SU-DHL-6 (cell line): ENCODE data around the gene CGB7.

Experiments
- H2AFZ ChIP-seq: fragments of 200-600 bp; sonication (generic); 2 replicates; pipeline ENCODE4 v1.6.1; 2014; ENCODE audit warnings: low read depth, mild to moderate bottlenecking, moderate library complexity, mixed read lengths, antibody characterized with exemption, low read length; ENCODE audit not compliant: severe bottlenecking
- H3F3A ChIP-seq: fragments of 200-600 bp; shearing (Covaris generic); 2 replicates; pipeline ENCODE4 v1.6.0; 2016; ENCODE audit warnings: antibody characterized with exemption, mild to moderate bottlenecking; ENCODE audit not compliant: insufficient read depth
- H3K27ac ChIP-seq: fragments of 200-600 bp; sonication (generic); 2 replicates; pipeline ENCODE4 v1.5.1; 2016; ENCODE audit warnings: low read depth, mild to moderate bottlenecking, low read length, moderate library complexity, mixed read lengths
- H3K27me3 ChIP-seq: fragments of 200-600 bp; sonication (generic), shearing (Covaris generic); 2 replicates; pipeline ENCODE4 v1.6.0; 2014; ENCODE audit warnings: mild to moderate bottlenecking, low read length
- H3K36me3 ChIP-seq: fragments of 200-600 bp; sonication (generic); 2 replicates; pipeline ENCODE4 v1.6.1; 2014; ENCODE audit warnings: mild to moderate bottlenecking, low read length, mixed read lengths
- H3K4me2 ChIP-seq: fragments of 300-600, 200-600 bp; shearing (Covaris generic), sonication (generic); 2 replicates; pipeline ENCODE4 v1.6.0; 2014; ENCODE audit warnings: low read length, low read depth, mild to moderate bottlenecking; ENCODE audit not compliant: poor library complexity, severe bottlenecking
- H3K4me3 ChIP-seq: fragments of 200-600 bp; sonication (generic); 2 replicates; pipeline ENCODE4 v1.5.1; 2014; ENCODE audit warnings: antibody characterized with exemption, low read length, mild to moderate bottlenecking, mixed read lengths; ENCODE audit not compliant: insufficient read depth, poor library complexity, severe bottlenecking
- H3K79me2 ChIP-seq: fragments of 200-600 bp; sonication (generic); 2 replicates; pipeline ENCODE4 v1.6.1; 2014; ENCODE audit warnings: mild to moderate bottlenecking, low read length, moderate library complexity; ENCODE audit not compliant: insufficient read depth
- H3K9ac ChIP-seq: fragments of 200-600 bp; sonication (generic); 2 replicates; pipeline ENCODE4 v1.7.0; 2014; ENCODE audit warnings: mild to moderate bottlenecking, low read length
- H3K9me2 ChIP-seq: fragments of 200-600 bp; sonication (generic); replicated peaks from 2 replicates; pipeline ENCODE4 v1.6.1; 2014; ENCODE audit warnings: low read length; ENCODE audit not compliant: insufficient read depth
- H3K9me3 ChIP-seq: fragments of 200-600 bp; sonication (generic); 2 replicates; pipeline ENCODE4 v1.6.1; 2014; ENCODE audit warnings: low read length, mixed read lengths; ENCODE audit not compliant: insufficient read depth
- H4K20me1 ChIP-seq: fragments of 200-600 bp; sonication (generic); 2 replicates; pipeline ENCODE4 v1.6.1; 2014; ENCODE audit warnings: low read depth, mild to moderate bottlenecking, antibody characterized with exemption, low read length, moderate library complexity, mixed read lengths
- CTCF ChIP-seq: fragments of 200-600 bp; sonication (generic); IDR thresholded peaks from one replicate; pipeline ENCODE4 v1.5.1; 2017; ENCODE audit warnings: antibody characterized with exemption, mild to moderate bottlenecking, low read length, moderate library complexity; ENCODE audit not compliant: insufficient read depth, poor library complexity, severe bottlenecking
- EZH2phosphoT487 ChIP-seq: fragments of 200-600 bp; sonication (generic), shearing (Covaris generic); conservative IDR thresholded peaks from 2 replicates; pipeline ENCODE4 v1.6.1; 2018; ENCODE audit warnings: mild to moderate bottlenecking, antibody characterized with exemption, low read length, moderate library complexity, mixed read lengths

CGB7 gene

DNA sequence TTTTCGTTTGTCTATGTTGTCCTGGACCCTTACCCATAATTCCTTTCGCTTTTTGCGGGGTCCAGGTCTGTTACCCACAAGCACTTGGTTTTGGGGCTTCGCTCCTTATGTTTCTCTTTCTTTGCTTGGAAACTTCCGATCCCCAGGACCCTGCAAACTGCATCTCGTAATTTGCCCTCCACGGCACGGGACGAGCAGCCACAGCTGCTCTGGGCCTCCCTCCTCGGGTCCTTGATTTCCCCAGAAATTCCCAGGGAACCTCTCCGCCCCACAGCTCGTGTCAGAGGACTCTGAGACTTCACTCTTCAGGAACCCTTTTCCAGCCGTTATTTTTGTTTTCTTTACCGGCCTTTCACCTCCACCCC lies 28.3 kb upstream of the CGB7 start:
- Histone ChIP-seq H3K79me2 (peaks cover 56% of the 10 kb centered on the region), H4K20me1 (peaks cover 27% of the 10 kb centered on the region), H3K27ac (peak overlapping the region; percentile 62), H3K4me2 (peak overlapping the region; percentile 94), H3K9me3 (no peaks in the 10 kb centered on the region), H3K36me3 (peaks cover 26% of the 10 kb centered on the region), H3K27me3 (no peaks in the 10 kb centered on the region), H3K4me3 (peak overlapping the region; percentile 95), H3K9ac (peak overlapping the region; percentile 79), H3F3A (no peaks in the 10 kb centered on the region), H3K9me2 (no peaks in the 10 kb centered on the region), H2AFZ (no peak overlapping the region)
- TF ChIP-seq EZH2phosphoT487 (no peak), CTCF (no peak)

GRCh38 chr19:49085020-49085867 lies 27.7 kb upstream of the CGB7 start, which contains the start of gene SNRNP70:
Gene SNRNP70, plus strand, starts transcription at chr19:49085451. Its CDS starts 964 bp downstream, at chr19:49086415.
- Histone ChIP-seq H3K9me3 (no peaks in the 10 kb centered on the region), H3K36me3 (peaks cover 23% of the 10 kb centered on the region), H3K9ac (peak within 1 kb of the TSS; percentile 79), H3K4me2 (peak within 1 kb of the TSS; percentile 94), H3F3A (no peaks in the 10 kb centered on the region), H3K79me2 (peaks cover 50% of the 10 kb centered on the region), H2AFZ (peak within 1 kb of the TSS; percentile 78), H3K27me3 (no peaks in the 10 kb centered on the region), H3K4me3 (peak within 1 kb of the TSS; percentile 95), H4K20me1 (peaks cover 27% of the 10 kb centered on the region), H3K9me2 (no peaks in the 10 kb centered on the region), H3K27ac (peak within 1 kb of the TSS; percentile 62)
- no peak for TF ChIP-seq EZH2phosphoT487
- no peak for TF ChIP-seq CTCF

GRCh38 chr19:49084206-49085019 lies 26.9 kb upstream of the CGB7 start:
- Histone ChIP-seq H3K4me2 (peak overlapping the region; percentile 94), H3K9ac (peak overlapping the region; percentile 79), H3K79me2 (peaks cover 42% of the 10 kb centered on the region), H3K27ac (peak overlapping the region; percentile 62), H3K27me3 (no peaks in the 10 kb centered on the region), H3K4me3 (peak overlapping the region; percentile 49), H2AFZ (peak overlapping the region; percentile 78), H3K9me3 (no peaks in the 10 kb centered on the region), H3F3A (no peaks in the 10 kb centered on the region), H3K36me3 (peaks cover 23% of the 10 kb centered on the region), H4K20me1 (peaks cover 27% of the 10 kb centered on the region), H3K9me2 (no peaks in the 10 kb centered on the region)
- no peak for TF ChIP-seq CTCF
- TF ChIP-seq EZH2phosphoT487, result no peak
